Activated CD8-positive, alpha-beta memory T cell treated with anti-CD3 and anti-CD28 coated beads, Interleukin-2, amount 50 U/mL, for 24 hours (primary cell): ENCODE results near the gene EN2.

Source experiments
- DNase-seq: peaks from one replicate; pipeline ENCODE4 v3.0.0-alpha.2; 2020; ENCODE audit errors: extremely low read depth

Gene EN2

DNA sequence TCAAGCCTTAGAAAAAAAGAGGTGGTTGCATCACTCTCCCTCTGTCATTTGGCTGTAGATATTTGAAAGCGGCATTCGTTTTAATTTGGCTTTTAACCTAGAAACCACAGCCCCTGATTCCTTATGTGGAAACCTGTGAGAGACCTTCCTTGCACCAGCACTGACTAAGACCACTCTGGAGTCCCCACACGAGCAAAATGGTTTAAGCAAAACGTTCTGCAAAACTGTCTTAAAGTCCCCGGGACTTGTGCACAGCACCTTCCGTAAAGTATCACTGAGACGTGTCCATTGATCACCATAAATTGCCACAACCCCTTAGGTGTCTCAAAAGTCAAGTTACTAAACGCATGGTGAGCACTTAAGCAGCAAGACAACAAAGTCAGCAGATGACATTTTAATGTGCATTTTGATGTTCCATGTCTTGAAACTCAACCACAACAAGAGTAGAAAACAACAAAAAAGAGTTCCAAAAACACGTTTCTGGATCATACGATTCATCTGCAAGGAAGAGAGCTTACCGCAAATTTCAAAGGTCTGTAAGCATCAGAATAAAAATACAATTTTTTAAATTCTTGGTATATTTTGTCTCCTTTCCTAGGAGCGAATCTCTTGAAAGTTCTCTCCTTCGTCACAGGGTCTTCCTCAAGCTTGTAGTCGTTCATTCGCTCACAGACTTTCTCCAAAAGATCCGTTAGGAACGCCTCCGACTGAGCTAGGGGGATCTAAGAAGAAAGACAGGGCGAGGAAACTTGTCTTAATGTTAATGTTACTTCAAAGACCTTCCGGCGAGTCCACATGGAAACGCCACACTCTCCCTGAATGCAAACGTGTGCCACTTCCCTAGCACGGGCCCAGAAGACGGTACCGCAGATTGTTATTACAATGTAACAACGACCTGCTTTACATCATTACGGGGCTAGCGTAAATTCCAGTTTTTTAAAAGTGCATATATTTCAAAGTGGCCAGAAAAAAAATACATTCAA lies 50.7 kb downstream of the EN2 start:
- DNase-seq: no peak

DNA sequence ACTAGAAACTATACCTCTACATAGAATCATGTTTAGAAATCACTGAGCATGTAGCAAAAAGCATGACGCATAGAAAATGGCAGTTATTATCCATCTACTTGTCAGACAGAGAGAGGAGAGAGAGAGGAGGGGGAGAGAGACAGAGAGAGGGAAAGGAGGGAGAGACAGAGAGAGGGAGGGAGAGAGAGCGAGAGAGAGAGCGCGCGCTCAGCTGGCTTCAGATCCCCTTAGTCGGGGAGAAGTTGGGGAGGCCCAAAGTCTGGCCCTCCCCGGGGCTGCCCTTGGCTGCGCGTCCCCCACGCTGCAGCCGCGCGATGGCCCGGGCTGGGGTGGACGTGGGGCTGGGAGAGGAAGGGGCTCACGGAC lies 51.4 kb downstream of the EN2 start:
- no peak for DNase-seq

DNA sequence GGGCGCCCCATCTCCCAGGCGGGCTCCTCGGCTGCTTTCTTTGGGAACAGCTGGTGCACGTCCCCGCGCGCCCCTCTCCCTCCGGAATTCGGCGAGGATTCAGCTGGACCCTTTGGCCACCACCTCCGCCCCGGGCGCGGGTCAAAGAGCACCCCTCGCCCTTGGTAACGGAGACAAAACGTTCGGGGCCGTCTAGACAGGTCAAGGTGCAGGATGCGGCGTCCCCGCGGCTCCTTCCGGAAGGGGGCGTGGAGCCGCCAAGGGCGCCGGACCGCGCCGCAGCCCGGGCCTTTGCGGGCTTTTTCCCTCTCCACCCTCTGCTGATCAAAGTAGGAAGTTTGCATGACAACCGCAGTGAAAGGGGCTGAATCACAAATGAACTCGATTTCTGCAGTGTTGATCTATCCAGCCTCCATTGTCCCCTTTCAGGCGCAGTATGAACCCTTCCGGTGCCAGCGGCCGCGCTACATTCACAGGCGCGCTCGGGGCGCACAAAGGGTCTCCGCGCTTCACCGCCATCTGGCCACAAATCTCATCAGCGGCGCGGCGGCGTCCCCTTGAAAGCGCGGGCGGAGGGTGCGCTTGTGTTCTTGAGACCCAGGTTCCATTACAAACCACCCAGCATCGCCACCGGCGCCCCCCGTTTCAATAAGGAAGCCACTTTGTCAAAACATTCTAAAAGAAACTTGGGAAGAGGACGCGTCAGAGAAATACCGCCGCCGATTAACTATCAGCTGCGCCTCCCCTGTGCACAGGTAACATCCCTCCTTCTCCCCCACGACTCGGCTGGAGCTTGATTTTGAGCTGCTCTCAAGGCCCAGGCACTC lies 52.0 kb downstream of the EN2 start:
- no peak for DNase-seq

DNA sequence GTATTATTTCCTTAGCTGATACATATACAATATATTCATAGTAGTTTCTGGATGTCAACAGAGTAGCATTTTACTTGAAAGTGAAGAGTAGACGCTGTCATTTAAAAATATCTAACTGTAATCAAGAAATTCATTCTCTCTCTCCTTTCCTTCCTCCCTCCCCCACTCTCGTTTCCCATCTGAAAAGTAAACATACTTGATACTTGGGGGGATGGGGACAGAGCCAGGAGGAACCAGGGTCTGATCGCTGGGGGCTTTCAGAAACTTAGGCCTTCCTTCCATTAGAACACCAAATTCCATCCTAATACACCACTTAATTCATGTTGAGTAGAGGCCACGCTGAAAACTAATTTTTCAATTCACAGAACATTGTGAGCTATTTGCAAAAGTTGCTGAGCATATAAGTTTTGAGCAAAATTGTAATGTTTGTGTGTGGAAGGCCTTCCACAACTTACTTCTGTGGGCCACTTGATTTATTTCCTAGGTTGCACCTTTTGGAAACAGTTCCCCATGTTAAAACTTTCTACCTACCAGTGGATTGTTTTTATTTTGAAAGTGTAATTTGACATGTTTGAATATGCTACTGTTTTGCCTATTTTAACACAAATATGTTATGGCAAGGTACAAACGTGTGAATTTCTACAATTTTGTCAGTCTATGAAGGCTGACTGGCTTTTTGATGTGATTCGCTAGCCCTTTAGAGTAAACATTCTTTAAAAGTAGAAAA lies 53.2 kb downstream of the EN2 start:
- no peak for DNase-seq

DNA sequence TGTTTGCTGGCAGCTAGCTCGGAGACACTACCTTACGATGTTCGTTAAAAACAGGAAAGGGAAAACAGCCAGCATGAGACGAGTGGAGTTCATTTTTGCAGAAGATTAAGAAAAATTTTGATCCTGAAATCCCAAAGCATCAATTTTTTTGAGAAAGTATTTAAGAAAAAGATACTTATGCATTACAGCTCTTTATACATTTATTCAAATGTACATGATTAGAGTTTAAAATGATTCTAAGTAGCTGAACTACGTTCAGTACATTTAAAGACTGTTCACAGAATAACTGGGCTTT lies 53.7 kb downstream of the EN2 start:
- no peak for DNase-seq

DNA sequence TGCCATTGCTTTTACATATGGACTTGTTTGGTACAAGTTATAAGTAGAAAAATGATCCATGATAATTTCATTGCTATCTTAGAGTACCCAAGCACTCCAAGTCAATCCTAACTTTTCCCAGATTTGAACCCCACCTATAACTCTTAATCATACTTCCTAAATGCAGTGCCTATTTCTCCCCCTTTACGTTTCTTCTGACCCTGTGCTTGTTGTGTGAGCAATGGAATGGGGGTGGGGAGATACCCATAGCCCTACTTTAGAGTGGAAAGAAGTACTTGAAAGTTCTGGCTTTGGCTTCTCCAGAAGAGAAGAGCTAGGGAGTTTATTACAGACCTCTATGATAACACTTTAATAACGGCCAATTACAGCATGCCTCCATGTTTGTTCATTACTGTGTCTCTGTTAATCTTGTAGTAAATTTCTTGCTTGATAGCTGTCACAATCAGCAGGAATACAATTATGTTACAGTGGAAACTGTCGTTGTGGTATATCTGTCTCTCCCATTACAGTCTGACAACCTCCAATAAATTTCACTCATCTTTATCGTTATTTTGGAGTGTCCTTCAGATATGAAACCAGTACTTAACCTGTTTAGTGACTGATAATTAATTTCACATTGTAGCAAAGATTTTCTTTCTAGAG lies 54.4 kb downstream of the EN2 start:
- no peak for DNase-seq

DNA sequence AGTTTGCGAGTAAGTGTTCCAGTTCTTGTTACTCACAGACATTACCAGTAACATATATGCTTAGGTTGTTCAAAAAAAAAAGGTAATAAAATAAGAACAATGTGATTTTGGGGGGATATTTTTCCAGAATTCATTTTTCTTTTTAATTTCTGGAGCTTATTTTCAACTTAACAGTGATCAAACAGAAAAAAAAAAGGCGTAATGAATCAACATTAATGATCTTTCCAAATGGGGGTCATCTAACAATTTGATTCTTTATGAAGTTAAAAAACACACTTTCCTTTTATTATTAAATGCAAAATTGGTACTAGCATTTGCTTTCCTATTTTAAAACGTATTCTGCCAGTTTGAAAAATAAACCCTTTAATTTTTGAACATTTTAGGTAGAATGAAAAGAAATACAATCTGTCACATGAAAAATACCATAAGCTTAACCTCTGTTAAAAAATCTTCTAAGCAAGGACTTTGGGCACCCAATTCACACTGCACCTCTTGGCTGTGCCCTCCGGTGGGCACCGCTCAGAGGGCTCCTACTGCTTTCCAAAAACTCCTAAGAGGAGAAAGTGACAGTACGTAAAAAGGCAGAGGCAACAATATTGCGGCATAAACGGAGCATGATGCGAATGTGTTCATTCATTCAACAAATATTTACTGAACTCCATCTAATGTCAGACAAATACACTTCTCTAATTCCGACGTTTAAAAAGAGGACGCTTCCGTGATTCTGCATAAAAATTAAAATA lies 55.8 kb downstream of the EN2 start:
- DNase-seq: no peak

DNA sequence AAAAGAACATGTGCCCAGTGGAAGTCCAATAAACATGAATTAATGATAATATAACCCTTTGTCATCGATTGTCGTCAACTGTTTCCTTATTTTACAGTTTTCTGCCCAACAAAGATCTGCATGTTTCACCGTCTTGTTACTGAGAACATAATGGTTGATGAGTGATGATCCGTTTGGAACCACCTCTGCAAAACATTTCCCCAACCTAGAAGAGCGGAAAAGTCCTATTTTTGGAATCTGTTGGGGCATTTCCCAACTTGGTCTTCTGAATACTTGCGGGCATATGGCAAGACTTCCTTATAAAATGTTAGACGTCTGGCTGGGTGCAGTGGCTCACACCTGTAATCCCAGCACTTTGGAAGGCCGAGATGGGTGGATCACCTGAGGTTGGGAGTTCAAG lies 56.4 kb downstream of the EN2 start:
- DNase-seq: no peak
